ENCODE measurements around the gene SYPL1.

The SYPL1 gene

DNA sequence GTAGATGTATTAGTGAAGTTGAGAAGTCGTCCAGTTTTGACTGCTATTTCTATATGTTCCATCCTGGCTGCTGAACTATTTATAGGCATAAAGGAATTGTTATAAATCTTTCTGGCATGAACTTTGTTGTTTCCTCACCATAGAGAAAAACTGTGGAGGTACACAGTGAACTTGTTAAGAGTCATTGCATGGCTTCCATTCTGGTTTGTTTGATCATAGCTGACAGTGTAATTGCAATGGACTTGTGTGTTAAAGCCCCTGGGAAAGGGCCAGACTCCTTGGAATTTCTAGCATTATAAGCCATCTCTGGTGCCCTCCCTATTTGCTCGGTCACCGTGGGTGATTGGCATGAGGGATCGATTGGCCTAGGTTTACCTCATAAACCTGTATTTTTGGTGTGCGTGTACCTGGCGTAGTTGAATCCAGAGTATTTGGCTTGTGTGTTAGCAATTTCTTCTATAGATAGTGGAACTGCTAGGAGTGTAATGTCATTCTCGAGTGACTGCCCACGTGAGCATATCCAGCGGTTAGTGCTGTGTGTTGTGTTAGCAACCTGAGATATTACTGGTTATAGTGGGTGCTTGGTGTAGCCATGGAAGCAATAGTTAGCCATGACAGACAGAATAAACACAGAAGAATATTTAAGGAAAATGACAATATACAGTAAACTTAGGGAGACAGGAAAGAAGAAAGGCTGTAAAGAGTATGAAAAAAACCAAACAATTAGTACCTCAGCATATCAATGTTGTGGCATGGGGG, 5.9 kb upstream of the SYPL1 start:
- TF ChIP-seq MYC (IDR thresholded peaks at IDR 0.05; ENCODE audit: low read depth, low read length) (no peak), POLR2A (IDR thresholded peaks at IDR 0.05; ENCODE audit: extremely low read depth, insufficient read length) (no peak)
- no peak overlapping the region for H3K4me3 ChIP-seq (ENCODE audit: low read depth, low read length)
- DNase-seq (ENCODE audit: low read depth) = no peak

DNA sequence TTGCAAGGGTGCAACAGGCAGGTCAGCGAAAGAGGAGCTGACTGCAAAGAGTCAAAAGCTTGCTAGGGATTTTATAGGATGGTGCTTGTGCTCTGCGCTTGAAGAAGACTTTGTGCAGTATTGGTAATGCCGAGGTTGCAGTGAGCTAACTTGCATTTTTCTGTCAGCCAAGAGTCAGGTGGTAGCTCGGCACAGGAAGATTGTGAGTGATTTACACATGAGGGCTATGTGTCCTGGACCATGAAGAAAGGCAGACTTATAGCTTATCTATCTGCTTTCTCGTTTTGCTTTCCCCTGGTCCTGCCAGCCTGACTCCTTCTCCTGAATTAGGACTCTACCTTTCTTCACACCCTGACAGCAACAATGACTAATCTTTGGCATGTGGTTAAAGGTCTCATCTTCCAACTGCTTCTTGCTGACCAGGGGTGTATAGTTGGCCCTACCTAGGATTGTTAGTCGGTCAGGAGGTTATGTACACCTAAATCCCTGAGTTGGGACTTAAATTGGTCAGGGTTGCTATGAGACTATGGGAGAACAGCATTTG, 4.1 kb upstream of the SYPL1 start:
- TF ChIP-seq, protein P1, sequence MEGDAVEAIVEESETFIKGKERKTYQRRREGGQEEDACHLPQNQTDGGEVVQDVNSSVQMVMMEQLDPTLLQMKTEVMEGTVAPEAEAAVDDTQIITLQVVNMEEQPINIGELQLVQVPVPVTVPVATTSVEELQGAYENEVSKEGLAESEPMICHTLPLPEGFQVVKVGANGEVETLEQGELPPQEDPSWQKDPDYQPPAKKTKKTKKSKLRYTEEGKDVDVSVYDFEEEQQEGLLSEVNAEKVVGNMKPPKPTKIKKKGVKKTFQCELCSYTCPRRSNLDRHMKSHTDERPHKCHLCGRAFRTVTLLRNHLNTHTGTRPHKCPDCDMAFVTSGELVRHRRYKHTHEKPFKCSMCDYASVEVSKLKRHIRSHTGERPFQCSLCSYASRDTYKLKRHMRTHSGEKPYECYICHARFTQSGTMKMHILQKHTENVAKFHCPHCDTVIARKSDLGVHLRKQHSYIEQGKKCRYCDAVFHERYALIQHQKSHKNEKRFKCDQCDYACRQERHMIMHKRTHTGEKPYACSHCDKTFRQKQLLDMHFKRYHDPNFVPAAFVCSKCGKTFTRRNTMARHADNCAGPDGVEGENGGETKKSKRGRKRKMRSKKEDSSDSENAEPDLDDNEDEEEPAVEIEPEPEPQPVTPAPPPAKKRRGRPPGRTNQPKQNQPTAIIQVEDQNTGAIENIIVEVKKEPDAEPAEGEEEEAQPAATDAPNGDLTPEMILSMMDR (IDR thresholded peaks at IDR 0.05; ENCODE audit: low read depth, low read length) = no peak
- TF ChIP-seq POLR2A (IDR thresholded peaks at IDR 0.05; ENCODE audit: extremely low read depth, insufficient read length) (no peak), MYC (IDR thresholded peaks at IDR 0.05; ENCODE audit: low read depth, low read length) (no peak)
- TF ChIP-seq, protein P2, sequence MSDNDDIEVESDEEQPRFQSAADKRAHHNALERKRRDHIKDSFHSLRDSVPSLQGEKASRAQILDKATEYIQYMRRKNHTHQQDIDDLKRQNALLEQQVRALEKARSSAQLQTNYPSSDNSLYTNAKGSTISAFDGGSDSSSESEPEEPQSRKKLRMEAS (IDR thresholded peaks at IDR 0.05; ENCODE audit: low read depth, low read length) = no peak
- no peak overlapping the region for H3K4me3 ChIP-seq (ENCODE audit: low read depth, low read length)
- no peak for DNase-seq (ENCODE audit: low read depth)

DNA sequence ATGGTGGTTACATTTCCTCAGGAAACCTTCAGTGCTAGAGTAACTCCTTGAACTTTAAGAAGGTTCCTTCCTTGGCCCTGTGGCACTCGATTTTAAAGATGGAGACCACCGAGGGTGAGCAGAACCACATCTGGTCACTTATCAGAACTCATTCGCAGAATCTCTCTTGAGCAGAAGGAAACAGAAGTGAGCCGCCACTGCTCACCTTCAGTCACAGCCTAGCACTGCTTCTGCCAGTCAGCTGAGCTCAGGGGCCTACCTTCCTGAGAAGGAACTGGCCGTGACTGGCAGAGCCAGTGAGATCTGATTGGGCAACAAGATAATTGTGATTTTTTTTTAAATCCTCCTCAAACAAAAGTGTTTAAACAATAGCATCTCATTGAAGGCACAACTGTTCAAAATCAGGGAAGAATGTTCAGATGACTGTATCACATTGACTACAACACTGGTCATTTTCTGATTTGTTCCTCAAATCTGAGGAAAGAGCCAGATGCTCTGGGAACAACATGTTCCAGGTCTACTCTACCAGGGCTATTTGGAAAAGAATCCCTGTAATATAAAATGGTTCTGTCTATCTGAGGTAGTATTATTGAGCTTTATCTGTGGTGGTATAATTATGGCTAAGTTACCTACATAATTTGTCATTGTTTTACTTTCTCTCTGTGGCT, 2.7 kb upstream of the SYPL1 start:
- TF ChIP-seq MYC (IDR thresholded peaks at IDR 0.05; ENCODE audit: low read depth, low read length) (no peak), POLR2A (IDR thresholded peaks at IDR 0.05; ENCODE audit: extremely low read depth, insufficient read length) (no peak)
- TF ChIP-seq, protein P1 (IDR thresholded peaks at IDR 0.05; ENCODE audit: low read depth, low read length) = no peak
- TF ChIP-seq, protein P2 (IDR thresholded peaks at IDR 0.05; ENCODE audit: low read depth, low read length) = no peak
- H3K4me3 ChIP-seq (ENCODE audit: low read depth, low read length) = no peak overlapping the region
- DNase-seq (ENCODE audit: low read depth) = no peak

DNA sequence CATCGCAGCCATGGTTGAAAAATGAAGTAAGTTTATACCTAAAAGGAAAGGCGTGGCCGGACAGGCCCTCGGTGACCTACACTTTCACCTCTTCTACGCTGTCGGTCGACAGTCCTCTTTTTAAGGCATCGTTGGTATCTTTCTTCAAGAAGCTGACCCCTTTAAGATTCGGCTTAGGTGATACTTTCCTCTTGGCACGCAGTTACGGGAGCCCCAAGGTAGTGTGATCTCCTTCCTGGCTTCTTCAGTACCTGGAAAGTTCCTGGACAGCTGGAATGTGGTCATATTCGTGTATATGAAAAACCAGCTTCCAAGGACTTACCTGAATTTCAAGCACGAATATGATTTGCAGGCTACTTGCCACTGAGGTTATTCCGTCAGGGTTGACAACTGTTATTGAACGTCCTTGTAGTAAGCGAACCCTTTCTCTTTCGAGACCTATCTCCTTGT, 885 bp upstream of the SYPL1 start:
- TF ChIP-seq, protein P2 (IDR thresholded peaks at IDR 0.05; ENCODE audit: low read depth, low read length) = no peak
- no peak for TF ChIP-seq POLR2A (IDR thresholded peaks at IDR 0.05; ENCODE audit: extremely low read depth, insufficient read length)
- no peak for TF ChIP-seq MYC (IDR thresholded peaks at IDR 0.05; ENCODE audit: low read depth, low read length)
- TF ChIP-seq, protein P1 (IDR thresholded peaks at IDR 0.05; ENCODE audit: low read depth, low read length) = no peak
- peak overlapping the region; percentile 53 for H3K4me3 ChIP-seq (ENCODE audit: low read depth, low read length)
- peak; percentile 20 for DNase-seq (ENCODE audit: low read depth)

DNA sequence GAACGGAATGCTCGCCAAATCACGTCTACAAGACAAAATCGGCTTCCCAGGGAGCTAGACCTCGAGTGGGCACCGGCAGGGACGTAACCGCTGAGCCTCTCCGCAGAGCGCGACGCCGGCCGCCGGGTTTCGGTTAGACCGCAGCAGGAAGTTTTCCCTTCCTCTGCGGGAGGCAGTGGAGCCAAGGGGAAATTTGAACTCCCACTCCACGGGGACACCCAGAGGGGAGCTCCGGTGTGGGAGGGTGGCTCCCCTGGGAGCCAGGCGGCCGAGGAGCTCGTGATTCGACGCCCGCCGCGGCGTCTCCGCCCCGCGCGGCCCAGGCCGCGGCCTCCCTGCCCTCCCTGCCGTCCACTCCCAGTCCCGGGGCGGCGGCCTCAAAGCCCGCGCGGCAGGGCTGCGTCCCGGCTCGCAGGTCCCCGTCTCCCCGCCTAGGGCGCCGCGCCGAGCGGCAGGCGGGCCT, 426 bp downstream of the SYPL1 start:
- TF ChIP-seq MYC (IDR thresholded peaks at IDR 0.05; ENCODE audit: low read depth, low read length) = 0 out of 2 replicates have a peak, but pooled peaks have one; percentile 14
- no peak for TF ChIP-seq POLR2A (IDR thresholded peaks at IDR 0.05; ENCODE audit: extremely low read depth, insufficient read length)
- DNase-seq (ENCODE audit: low read depth) = peak; percentile 93
- peak overlapping the region; percentile 90 for H3K4me3 ChIP-seq (ENCODE audit: low read depth, low read length)

DNA sequence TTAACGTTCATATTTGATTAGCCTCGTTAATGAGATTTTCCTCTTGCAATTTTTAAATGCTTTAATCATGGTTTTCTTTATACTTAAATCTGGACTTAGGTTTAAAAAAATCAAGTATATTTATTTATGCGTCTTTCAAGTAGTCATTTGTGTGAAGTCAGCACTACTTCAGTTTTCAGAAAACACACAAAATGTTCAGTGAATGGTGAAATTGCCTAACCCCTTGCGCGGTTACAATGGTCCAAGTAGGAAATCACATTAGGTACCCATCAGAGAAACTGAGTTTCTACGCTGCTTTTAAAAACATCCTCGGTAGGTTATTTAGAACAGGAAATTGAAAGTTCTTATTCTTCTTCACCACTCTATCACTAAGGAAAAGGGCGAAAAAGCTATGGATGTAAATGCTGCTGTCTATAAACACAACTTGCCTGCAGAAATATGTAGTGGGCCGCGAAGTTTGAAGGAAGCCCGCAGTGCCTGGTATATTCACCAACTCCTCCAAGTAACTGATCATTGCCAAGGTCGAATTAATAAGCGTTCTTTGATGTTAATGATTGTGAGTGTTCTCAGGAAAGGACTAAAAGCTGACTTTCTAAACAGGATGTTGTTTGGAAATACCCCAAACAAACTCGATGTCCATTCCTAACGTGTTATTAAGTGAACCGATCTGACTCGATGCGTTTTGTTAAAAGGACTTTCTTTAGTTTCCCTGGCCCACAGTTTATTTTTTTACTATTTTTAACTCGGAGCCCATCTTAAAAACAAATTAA, 1.0 kb downstream of the SYPL1 start:
- TF ChIP-seq MYC (IDR thresholded peaks at IDR 0.05; ENCODE audit: low read depth, low read length) (no peak), POLR2A (IDR thresholded peaks at IDR 0.05; ENCODE audit: extremely low read depth, insufficient read length) (no peak)
- TF ChIP-seq, protein P2 (IDR thresholded peaks at IDR 0.05; ENCODE audit: low read depth, low read length) = no peak
- TF ChIP-seq, protein P1 (IDR thresholded peaks at IDR 0.05; ENCODE audit: low read depth, low read length) = no peak
- H3K4me3 ChIP-seq (ENCODE audit: low read depth, low read length) = peak overlapping the region; percentile 90
- peak; percentile 65 for DNase-seq (ENCODE audit: low read depth)
